Cerebellar nuclear complex (tissue), 1 donor: ENCODE results near the gene MCCD1.
A peak's percentile ranks its signal among the peaks of the same experiment; 100 is the strongest.
"Not testable (repeated sequence)": the region's sequence is repeated elsewhere in the genome, so short reads cannot be mapped to it uniquely, and the experiment has no call there.

Experiments used
- DNase-seq, 2 experiments: peaks; one replicate each; lab custom pipeline; 2025; lab: John Stamatoyannopoulos, UW

The MCCD1 gene

GRCh38 chr6:31528821-31529328 lies at the start of gene MCCD1:
MCCD1 (plus strand) TSS chr6:31528962; CDS start chr6:31529015, 53 bp downstream.
- DNase-seq = no peak

- no peak for DNase-seq
Measured at GRCh38 chr6:31479151-31479932, 49.4 kb upstream of the MCCD1 start.

GRCh38 chr6:31479933-31480535 lies 48.7 kb upstream of the MCCD1 start:
- no peak for DNase-seq

GRCh38 chr6:31480574-31480973 lies 48.2 kb upstream of the MCCD1 start:
- no peak for DNase-seq

GRCh38 chr6:31483392-31483791 lies 45.4 kb upstream of the MCCD1 start:
- DNase-seq = no peak

- no peak for DNase-seq
Measured at GRCh38 chr6:31485055-31485454, 43.7 kb upstream of the MCCD1 start.

- DNase-seq = not testable (repeated sequence)
Measured at GRCh38 chr6:31486065-31486837, 42.5 kb upstream of the MCCD1 start.

- not testable (repeated sequence) for DNase-seq
Measured at GRCh38 chr6:31487674-31488073, 41.1 kb upstream of the MCCD1 start.

- DNase-seq = no peak
Measured at GRCh38 chr6:31489086-31489485, 39.7 kb upstream of the MCCD1 start.

- no peak for DNase-seq
Measured at GRCh38 chr6:31490115-31490873, 38.5 kb upstream of the MCCD1 start.

GRCh38 chr6:31493550-31493874 lies 35.2 kb upstream of the MCCD1 start:
- DNase-seq = not testable (repeated sequence)

- peak in 1 of 2 experiments; percentile 26 for DNase-seq
Measured at GRCh38 chr6:31493875-31494694, 34.7 kb upstream of the MCCD1 start.

GRCh38 chr6:31495580-31495979 lies 33.2 kb upstream of the MCCD1 start:
- no peak for DNase-seq

GRCh38 chr6:31496826-31497225 lies 31.9 kb upstream of the MCCD1 start:
- not testable (repeated sequence) for DNase-seq

GRCh38 chr6:31497531-31498476 lies 31.0 kb upstream of the MCCD1 start, which contains the start of gene MICB:
MICB (plus strand) TSS chr6:31498145; CDS start chr6:31498194, 49 bp downstream.
- peak in 1 of 2 experiments; percentile 6 for DNase-seq

GRCh38 chr6:31498748-31499147 lies 30.0 kb upstream of the MCCD1 start:
- no peak for DNase-seq

- not testable (repeated sequence) for DNase-seq
Measured at GRCh38 chr6:31499648-31500047, 29.1 kb upstream of the MCCD1 start.

GRCh38 chr6:31502586-31502985 lies 26.2 kb upstream of the MCCD1 start:
- no peak for DNase-seq

GRCh38 chr6:31509036-31509435 lies 19.7 kb upstream of the MCCD1 start:
- DNase-seq = not testable (repeated sequence)

GRCh38 chr6:31510007-31510406 lies 18.8 kb upstream of the MCCD1 start:
- DNase-seq = no peak
